CD4-positive, alpha-beta T cell treated with Interferon gamma for 1 hour (primary cell): ENCODE measurements around the gene NHSL1.

Experiments
- DNase-seq: peaks from one replicate; pipeline ENCODE4 v3.0.0-alpha.2; 2020

Gene NHSL1

DNA sequence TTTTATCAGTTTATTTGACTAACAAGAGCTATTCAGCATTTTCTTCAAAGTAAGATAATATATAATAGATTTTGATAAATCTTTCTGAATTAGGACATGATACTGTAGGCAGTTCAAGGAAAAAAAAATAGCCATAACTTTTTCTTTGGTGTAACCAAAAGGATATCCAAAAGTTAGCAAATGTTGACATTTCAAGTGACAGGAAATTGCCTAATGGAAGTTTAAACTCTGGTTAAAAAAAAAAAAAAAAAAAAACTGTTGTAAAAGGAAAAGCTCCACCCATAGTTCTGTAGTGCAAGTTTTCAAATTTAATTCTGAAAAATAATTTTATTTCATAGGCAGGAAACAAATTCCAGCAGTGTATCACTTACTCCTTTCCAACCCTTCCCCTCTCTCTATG lies 76.4 kb downstream of the NHSL1 start:
- DNase-seq, result no peak

- DNase-seq, result no peak
Observed at GRCh38 chr6:138421608-138422007, 77.7 kb downstream of the NHSL1 start.

GRCh38 chr6:138421089-138421488 lies 78.2 kb downstream of the NHSL1 start:
- no peak for DNase-seq

- no peak for DNase-seq
Observed at GRCh38 chr6:138420356-138420755, 78.9 kb downstream of the NHSL1 start.

- no peak for DNase-seq
Observed at GRCh38 chr6:138419766-138420165, 79.5 kb downstream of the NHSL1 start.

DNA sequence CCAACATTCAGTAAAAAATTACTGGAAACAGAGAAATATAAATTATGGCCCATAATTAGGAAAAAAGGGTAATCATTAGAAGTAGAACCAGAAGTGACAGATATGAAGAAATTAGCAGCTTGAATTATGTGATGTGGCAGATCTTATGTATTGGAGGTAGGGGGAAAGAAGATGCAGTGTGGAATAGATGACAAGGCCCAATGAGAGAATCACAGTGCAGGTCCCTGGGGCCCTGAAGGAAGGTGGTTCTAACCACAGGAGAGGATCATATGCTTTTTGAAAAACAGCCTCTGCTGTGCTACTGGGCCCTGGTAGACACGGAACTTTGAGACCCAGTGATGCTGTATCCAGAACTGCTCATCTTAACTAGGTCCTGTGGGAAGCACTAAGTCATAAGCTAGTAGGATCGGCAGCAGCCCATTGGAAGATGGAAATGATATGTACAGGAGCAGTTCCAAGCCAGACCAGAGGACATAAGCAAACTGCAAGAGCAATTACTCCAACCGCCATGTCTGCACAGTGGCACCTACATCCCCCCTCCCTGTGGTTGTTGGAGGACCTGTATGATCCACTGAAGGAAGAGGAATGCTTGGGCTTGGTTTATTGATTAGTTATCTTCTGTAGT lies 81.1 kb downstream of the NHSL1 start:
- DNase-seq, result no peak

- no peak for DNase-seq
Observed at GRCh38 chr6:138417493-138418117, 81.7 kb downstream of the NHSL1 start.

DNA sequence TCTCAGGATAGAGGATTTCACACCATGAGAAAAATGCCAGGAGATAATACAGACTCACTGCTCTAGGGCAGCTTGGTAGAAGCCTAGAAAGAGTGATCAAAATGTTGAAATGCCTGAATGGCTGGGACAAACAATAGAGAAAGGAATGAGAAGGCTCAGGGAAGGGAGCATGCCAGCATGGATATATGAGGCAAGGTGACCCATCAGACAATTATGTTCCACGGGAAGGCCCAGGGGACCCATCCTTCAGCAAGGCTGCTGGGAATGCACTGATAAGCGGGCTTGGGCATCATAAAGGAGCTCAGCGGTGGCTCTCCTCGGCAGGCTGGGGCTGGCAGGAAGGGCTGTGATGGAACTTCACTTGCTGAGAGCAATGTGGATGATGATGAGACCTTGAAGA lies 83.1 kb downstream of the NHSL1 start:
- DNase-seq, result no peak

DNA sequence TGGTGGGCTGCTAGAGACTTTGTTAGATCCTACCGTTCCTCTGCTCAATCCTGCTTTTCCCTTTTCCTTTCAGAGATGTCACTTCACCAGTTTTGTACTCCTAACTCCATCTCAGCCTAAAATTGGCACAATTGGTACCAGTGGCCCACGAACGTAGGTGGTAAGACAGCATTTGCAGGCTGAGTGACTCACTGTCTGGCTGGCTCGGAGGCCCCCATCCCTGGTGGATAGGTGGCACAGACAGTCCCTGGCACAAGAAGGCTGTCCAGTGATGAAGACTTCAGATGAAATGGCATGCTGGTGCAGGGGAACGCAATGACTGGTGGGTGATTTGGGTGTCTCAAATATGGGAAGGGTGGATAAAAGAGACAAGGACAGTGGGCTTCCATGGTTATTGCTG lies 84.2 kb downstream of the NHSL1 start:
- DNase-seq, result no peak

GRCh38 chr6:138410972-138411880 lies 88.1 kb downstream of the NHSL1 start:
- no peak for DNase-seq

GRCh38 chr6:138410048-138410735 lies 89.1 kb downstream of the NHSL1 start:
- DNase-seq, result no peak

GRCh38 chr6:138406443-138406842 lies 92.9 kb downstream of the NHSL1 start:
- peak; percentile 12 for DNase-seq

- no peak for DNase-seq
Observed at GRCh38 chr6:138405816-138406413, 93.4 kb downstream of the NHSL1 start.

GRCh38 chr6:138404666-138405337 lies 94.5 kb downstream of the NHSL1 start:
- DNase-seq, result peak; percentile 15

GRCh38 chr6:138403801-138404665 lies 95.3 kb downstream of the NHSL1 start, which contains the start of gene HEBP2:
TSS of gene HEBP2 (plus strand) at chr6:138404223. CDS start at chr6:138404496, 273 bp downstream.
- DNase-seq, result peak; percentile 91

GRCh38 chr6:138403324-138403800 lies 95.9 kb downstream of the NHSL1 start:
- DNase-seq, result peak; percentile 15

DNA sequence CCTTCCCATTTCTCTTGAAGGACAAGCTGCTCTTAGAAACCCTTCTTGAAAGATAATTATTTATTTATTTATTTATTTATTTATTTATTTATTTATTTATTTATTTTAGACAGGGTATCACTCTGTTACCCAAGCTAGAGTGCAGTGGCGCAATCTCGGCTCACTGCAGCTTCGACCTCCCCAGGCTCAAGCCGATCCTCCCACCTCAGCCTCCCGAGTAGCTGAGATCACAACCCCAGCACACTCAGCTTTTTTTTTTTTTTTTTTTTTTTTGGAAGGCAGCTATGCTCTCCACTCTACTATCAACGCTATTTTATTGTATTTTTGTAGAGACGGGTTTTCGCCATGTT lies 96.5 kb downstream of the NHSL1 start:
- DNase-seq, result no peak

GRCh38 chr6:138401960-138402837 lies 97.1 kb downstream of the NHSL1 start:
- DNase-seq, result no peak

DNA sequence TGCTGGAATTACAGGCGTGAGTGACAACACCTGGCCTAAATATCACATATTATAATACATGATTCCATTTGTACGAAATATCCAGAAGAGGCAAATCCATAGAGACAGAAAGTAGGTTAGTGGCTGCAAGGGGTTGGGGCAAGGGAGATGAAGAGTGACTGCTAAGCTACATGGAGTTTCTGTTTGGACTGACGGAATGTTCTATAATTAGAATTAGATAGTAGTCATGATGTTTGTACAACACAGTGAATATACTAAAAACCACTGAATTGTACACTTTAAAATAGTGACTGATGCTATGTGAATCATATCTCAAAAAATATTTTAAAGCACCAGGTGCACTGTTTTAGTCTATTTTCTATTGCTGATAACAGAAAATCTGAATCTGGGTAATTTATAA lies 99.0 kb downstream of the NHSL1 start:
- no peak for DNase-seq
